NCI-H460 (cell line): ENCODE results near the gene LAMC3. TPM values are rescaled to one million over a fixed set of nuclear protein-coding genes. Genes with fewer than 3 reads are reported as not detected.
A peak's percentile ranks its signal among the peaks of the same experiment; 100 is the strongest.

Experiments used
- DNase-seq: peaks from one replicate; pipeline ENCODE4 v3.0.0-alpha.2; 2016; ENCODE audit warnings: low read depth; ENCODE audit errors: extremely low read depth
- total RNA-seq: library from RNA; depleted of rRNA; stranded (reverse); fragments of >200 nt; shearing (Covaris generic); gene quantifications from 2 replicates; pipeline ENCODE4 v1.2.3, GENCODE V29; 2014

Gene LAMC3
- total RNA-seq, 1 experiment from 2014 or later = 8.9 TPM

- no peak for DNase-seq
Observed at GRCh38 chr9:131038256-131039128, 29.5 kb downstream of the LAMC3 start.

DNA sequence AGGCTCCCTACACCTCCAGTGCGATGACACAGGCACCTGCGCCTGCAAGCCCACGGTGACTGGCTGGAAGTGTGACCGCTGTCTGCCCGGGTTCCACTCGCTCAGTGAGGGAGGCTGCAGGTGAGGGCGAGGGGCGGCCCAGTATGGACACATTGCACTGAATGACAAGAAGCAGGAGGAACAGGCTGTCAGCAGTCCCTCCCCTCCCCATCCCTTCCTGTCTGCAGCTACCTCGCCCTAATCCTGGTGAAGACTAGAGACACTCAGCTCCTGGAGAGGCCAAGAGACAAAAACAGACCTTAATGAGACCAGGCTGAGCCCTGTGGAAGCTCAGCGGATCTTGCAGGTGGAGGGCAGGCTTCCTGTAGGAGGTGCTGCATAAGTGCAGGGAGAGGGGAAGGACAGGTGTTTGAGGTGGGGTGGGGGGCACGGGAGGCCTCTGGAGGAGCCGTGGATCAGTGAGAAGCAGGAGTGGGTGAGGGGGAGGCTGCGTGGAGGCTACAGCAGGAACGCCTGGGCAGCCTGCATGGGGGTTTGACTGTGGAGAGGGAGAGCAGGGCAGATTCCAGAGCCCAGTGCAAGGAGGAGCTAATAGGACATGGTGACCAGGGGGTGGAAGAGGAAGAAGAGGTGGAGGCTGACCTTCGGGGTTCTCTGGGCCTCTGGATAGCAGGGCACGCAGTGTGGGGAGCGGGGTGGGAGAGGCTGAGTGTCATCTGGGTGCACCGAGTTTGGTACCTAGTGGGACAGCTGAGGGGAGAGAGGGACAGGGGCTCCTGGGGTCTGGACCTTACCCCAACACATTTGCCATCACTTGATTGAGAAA lies 30.4 kb downstream of the LAMC3 start:
- no peak for DNase-seq

GRCh38 chr9:131042666-131043065 lies 33.7 kb downstream of the LAMC3 start:
- DNase-seq = no peak

- no peak for DNase-seq
Observed at GRCh38 chr9:131043087-131043486, 34.1 kb downstream of the LAMC3 start.

GRCh38 chr9:131043646-131044045 lies 34.7 kb downstream of the LAMC3 start:
- no peak for DNase-seq

- DNase-seq = no peak
Observed at GRCh38 chr9:131045300-131046092, 36.5 kb downstream of the LAMC3 start.

- DNase-seq = no peak
Observed at GRCh38 chr9:131046093-131046380, 37.1 kb downstream of the LAMC3 start.

- peak; percentile 53 for DNase-seq
Observed at GRCh38 chr9:131046581-131047202, 37.7 kb downstream of the LAMC3 start.

DNA sequence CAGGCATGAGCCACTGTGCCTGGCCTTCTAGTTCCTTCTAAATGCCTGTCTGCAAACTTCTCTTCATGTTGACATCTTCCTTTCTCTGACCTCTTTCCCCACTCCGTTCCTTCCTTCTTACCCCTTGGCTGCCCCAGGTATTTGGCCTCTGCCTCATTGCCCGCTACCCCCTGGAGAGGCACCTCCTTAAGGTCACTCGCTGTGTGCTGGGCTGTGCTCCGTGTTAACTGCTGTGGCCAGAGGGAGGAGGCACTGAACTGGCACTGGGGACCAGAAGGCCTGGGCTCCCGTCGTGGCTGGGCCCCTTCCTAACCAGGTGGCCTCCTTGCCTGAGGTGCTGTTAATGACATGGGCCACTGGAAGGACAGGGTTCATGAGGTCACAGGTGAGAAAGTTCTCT lies 39.4 kb downstream of the LAMC3 start:
- DNase-seq = no peak

DNA sequence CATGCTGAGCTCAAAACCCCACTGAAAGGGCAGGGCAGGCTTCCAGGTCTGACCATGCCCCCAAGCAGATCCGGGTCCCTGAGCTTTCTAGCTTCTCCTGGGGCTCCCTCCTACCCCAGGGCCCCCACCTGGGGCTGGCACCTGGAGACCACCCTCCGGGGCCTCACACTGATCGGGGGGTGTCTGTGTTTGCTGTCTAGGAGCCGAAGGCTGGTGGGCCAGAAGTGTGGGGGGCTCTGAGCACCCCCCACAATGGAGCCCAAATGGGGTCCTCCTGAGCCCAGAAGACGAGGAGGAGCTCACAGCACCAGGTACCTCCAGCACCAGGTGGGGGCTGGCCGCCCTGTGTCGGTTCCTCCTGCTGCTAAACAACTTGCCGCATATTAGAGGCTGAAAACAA lies 39.8 kb downstream of the LAMC3 start:
- DNase-seq = no peak

DNA sequence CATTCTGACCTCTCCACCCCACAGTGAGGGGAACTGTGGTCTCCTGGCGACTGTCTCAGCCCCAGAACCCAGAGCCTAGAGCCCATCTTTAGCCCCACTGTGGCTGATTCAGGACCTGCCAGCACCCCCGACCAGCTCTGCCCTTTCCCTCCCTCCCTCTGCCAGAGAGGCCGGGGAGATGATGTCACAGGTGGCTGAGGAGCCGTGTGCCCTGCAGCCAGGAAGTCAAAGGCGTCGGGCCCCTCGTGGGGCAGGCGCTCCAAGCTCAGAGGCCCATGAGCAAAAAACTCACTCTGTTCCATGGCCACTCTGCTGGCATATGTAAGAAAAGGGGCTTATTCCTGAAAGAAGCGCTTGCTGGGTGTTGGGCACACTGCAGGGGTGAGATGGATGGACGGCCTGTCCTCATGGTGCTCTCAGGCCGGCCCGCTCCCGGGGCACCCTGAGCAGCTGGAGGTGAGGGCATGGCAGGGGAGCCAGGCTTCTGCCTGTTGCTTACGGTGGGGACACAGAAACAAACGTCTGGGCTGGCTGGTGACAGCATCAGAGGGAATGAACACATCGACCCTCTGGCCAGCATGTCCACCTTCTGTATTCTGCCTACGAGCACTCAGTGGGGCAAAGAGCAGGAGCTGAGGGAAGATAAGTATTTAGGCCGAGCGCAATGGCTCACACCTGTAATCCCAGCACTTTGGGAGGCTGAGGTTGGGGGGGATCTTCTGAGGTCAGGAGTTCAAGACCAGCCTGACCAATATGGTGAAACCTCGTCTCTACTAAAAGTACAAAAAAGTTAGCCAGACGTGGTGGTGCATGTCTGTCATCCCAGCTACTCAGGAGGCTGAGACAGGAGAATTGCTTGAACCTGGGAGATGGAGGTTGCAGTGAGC lies 41.1 kb downstream of the LAMC3 start:
- DNase-seq = no peak

GRCh38 chr9:131050831-131051230 lies 41.9 kb downstream of the LAMC3 start:
- DNase-seq = no peak

- DNase-seq = no peak
Observed at GRCh38 chr9:131051592-131052517, 42.9 kb downstream of the LAMC3 start.

- DNase-seq = no peak
Observed at GRCh38 chr9:131053896-131054295, 44.9 kb downstream of the LAMC3 start.

- no peak for DNase-seq
Observed at GRCh38 chr9:131056781-131057506, 48.0 kb downstream of the LAMC3 start.

GRCh38 chr9:131060900-131061630 lies 52.1 kb downstream of the LAMC3 start:
- no peak for DNase-seq

DNA sequence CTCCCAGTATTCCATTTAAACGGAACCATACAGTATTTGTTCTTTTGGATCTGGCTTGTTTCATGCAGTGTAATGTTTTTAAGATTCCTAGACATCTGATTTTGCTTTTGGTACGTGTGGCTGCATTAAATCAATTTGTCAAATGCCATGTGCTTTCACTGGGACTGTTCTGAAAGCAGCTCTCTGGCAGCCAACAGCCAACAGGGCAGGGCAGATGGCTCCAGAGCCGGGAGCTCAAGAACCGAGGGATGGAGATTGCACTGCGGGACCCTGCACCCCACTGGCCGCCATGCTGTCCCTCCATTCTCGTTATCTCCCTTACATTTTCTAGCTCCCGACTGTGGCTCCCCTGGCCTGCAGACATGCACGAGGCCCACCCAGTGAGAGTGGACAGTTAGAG lies 54.0 kb downstream of the LAMC3 start:
- no peak for DNase-seq
